Stimulated activated CD4-positive, alpha-beta T cell treated with anti-CD3 and anti-CD28 coated beads, Interleukin-1b, Interleukin-23, amount 100 ng/mL, for 4 hours (primary cell): ENCODE data around the gene C1orf167.

ENCODE experiments used
- DNase-seq, 2 donors: peaks; one replicate each; pipeline ENCODE4 v3.0.0-alpha.2; 2020; ENCODE audit warnings: low read depth in 2 of 2

Gene C1orf167

GRCh38 chr1:11736746-11737639, 25.0 kb upstream of the C1orf167 start:
- peak in 1 of 2 donors; percentile 31 for DNase-seq

DNA sequence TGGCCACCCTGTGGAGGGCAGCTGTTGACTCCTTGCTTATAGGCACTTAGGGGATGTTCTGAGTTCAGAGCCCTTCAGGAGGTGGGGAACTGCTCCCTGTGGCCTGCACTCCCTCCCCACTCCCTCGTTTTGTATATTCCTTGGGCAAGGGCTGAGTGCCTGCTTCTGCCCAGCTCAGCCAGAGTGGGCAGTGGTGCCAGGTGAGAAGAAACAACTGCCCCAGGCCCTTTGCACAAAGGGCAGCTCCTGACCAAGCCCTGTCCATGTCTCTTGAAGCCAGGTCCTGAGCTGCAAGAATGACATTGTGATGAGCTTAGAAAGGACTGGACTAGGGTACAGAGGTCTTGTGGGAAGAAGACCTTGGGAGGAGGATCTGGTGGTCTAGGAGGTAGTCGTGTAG, 23.9 kb upstream of the C1orf167 start:
- no peak for DNase-seq

GRCh38 chr1:11738783-11739182, 23.2 kb upstream of the C1orf167 start:
- no peak for DNase-seq

- no peak for DNase-seq
Observed at GRCh38 chr1:11740258-11741192, 21.5 kb upstream of the C1orf167 start.

- DNase-seq: no peak
Observed at GRCh38 chr1:11741482-11741881, 20.5 kb upstream of the C1orf167 start.

DNA sequence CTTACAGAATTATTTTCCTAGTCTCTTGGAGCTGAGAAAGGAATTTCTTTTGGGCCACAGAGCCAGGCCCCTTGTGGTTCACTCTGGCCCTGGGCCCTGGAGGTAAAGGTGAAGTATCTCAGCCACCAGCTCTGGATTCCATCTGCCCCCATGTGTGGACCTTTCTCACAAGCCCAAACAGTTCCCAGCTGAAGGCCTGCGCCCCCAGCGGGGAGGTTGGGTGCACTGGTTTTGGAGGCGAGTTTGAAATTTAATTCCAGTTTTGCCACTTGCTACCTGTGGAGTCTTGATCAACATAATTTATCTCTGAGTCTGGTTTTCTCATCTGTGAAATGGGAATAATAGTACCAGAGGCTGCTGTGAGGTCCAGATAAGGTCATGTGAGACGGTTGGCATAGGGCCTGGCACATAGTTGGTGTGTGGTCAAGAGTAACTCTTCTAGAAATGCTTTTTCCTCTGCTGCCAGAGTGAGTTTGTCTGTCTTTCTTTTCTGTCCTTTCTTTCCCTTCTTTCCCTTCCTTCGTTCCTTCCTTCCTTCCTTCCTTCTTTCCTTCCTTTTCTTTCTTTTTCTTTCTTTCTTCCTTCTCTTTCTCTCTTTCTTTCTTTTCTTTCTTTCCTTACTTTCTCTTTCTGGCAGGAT, 20.0 kb upstream of the C1orf167 start:
- DNase-seq: no peak

GRCh38 chr1:11744287-11744686, 17.7 kb upstream of the C1orf167 start:
- no peak for DNase-seq

- DNase-seq: no peak
Observed at GRCh38 chr1:11746092-11746491, 15.9 kb upstream of the C1orf167 start.

GRCh38 chr1:11746795-11747487, 15.1 kb upstream of the C1orf167 start:
- DNase-seq: no peak

DNA sequence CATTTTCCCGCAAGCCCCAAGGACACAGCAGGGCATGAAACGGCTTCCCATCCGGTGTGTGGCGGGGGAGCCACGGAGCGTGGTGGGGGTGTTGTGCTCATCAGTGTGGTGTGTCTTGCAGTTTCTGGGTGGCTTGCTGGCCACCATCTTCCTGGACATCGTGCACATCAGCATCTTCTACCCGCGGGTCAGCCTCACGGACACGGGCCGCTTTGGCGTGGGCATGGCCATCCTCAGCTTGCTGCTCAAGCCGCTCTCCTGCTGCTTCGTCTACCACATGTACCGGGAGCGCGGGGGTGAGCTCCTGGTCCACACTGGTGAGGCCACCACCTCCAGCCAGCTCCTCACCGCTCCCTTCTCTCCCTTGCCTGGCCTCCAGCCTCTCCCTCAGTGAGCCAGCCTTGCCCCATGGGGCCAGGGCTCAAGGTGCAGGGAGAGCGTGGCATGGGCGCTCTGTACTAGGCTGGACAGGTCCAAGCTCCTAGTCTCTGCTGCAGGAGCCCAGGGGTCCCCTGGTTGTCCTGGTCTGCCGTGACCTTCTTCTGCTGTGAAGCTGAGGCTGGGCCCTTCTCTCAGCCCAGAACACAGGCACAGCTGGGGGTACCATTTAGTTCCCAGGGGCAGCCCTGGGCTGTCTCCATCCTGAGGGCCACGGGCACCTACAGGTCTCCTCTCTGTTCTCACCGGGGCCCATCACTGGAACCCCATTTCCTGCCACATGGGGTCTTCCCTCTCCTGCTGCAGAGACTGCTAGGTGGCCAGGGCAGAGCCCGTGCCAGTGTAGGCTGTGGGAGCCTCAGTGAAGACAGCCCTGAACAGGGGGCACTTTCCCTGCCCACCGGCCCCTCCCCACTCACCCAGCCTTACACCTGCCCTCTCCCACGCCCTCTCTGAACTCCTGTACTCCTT, 13.4 kb upstream of the C1orf167 start:
- DNase-seq: no peak

- DNase-seq: peak in 1 of 2 donors; percentile 24
Observed at GRCh38 chr1:11749203-11749689, 12.7 kb upstream of the C1orf167 start.

- no peak for DNase-seq
Observed at GRCh38 chr1:11749996-11750395, 12.0 kb upstream of the C1orf167 start.

DNA sequence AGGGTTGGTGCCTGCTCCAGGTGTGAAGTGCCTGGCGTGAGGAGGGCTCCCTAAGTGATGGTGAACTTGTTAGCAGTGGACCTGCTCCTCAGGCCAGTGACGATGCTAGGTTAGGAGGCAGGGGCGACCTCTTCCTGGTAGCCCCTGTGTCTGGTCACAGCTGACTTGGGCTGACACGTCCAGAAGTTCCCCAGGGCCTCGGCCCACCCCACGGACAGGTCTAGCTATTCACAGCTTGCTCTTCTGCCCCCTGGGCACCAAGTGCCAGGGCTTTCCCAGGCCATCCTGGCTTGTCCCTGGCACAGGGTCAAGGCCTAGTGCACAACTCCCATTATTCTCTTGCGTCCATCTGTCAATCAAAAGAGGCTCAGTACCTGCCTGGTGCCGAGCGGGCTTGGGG, 10.9 kb upstream of the C1orf167 start:
- DNase-seq: no peak

DNA sequence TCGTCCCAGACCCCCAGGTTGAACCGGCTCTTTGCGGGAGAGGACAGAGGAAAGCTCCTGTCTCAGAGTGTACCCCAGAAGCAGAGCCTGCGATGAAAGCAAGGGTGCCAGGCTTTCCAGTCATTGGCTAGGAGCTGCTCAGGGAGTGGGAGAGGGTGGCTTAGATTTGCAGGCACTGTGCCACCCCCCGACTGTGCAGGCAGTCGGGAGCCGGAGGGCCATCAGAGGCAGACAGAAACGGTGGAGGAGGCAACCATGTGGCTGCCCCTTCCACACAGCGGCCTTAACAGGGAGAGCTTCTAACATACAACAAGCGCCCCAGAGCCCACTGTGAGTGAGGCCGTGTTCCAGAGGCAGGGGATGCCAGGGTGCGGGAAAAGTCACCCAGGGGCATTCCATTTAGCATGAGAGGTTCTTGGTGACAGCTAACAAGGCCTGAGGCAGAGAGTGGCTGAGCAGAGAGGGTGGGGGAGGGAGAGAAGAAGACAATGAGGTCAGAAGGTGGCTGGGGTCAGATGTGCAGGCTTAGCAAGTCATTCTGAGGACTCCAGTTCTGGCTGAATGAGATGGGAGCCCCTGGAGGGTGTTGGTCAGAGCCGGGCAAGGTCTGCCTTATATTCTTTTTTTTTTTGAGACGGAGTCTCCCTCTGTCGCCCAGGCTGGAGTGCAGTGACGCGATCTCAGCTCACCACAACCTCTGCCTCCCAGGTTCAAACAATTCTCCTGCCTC, 9.5 kb upstream of the C1orf167 start:
- no peak for DNase-seq

- no peak for DNase-seq
Observed at GRCh38 chr1:11753555-11754208, 8.3 kb upstream of the C1orf167 start.

DNA sequence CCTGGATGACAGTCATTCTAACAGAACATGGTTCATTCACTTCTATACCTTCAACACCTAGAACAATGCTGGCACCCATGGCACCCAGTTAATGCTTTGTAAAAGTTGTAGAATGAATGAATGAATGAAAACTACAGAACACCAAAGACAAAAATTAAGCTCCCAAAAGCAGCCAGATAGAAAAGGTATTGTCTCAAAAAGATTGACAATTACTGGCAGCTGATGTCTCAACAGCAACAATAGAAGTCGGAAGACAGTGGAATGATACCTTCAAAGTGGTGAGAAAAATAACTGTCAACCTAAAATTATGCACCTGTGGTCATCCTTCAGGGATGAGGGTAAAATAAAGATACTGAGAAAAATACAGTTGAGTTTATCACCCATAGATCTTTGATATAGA, 4.9 kb upstream of the C1orf167 start:
- no peak for DNase-seq

DNA sequence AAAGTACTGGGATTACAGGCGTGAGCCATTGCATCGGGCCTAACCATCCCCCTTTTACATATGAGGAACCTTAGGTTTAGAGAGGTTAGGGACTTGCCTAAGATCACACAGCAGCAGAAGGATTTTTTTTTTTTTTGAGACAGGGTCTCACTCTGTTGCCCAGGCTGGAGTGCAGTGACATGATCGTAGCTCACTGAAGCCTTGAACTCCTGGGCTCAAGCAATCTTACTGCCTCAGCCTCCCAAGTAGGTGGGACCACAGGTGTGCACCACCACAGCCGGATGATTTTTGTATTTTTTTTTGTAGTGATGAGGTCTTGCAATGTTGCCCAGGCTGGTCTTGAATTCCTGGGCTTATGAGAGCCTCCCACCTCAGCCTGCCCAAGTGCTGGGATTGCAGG, 2.2 kb upstream of the C1orf167 start:
- no peak for DNase-seq

DNA sequence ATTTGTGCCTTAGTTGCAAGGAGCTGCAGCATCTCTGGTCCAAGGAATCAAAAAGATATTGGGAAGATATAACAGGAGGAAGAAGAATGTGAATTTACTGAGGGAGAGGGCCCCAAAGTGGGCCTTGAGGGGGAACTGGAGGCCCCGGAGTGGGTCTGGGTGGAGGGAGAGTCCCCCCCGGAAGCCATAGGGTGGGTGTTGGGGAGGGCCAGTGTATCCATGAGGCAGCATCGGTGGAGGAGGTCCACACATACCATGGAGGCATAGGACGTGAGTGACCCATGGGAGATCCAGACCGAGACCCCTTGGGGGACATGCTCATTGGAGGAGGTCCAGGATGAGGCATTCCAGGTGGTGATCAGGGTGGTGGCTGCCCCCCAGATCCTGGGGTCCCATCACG, 708 bp upstream of the C1orf167 start:
- no peak for DNase-seq

GRCh38 chr1:11764115-11764514, 2.1 kb downstream of the C1orf167 start:
- DNase-seq: no peak
